ENCODE measurements around the gene S100A9. TPM values are rescaled to one million over a fixed set of nuclear protein-coding genes. Genes with fewer than 3 reads are reported as not detected.

The S100A9 gene
- polyA plus RNA-seq, 1 donor from 2014 or later: not detected

DNA sequence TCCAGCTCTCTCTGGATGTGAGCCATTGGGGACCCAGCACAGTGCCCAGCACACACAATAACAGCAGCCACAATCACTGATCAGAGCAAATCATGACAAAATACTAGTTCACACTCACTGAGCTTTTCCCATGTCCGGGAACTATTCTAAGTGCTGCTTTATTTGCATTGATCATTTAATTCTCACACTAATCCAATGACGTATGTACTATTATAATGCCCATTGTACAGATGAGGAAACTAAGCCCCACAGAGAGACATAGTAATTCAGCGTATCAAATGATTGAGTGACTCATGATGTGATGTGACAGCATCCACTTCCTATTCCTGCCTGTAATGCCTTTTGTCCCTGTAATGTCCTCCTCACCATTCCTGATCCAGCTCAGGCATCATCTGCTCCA lies 35.2 kb downstream of the S100A9 start:
- Histone ChIP-seq H2AFZ (ENCODE audit: low read depth, low read length) (no peak overlapping the region), H3K27ac (ENCODE audit: low read length) (no peak overlapping the region), H3K36me3 (ENCODE audit: insufficient read depth, low read length) (no peaks in the 10 kb centered on the region), H3K4me3 (ENCODE audit: low read length) (no peak overlapping the region), H3K27me3 (ENCODE audit: insufficient read depth, low read depth, low read length) (no peaks in the 10 kb centered on the region), H3K9me3 (ENCODE audit: low read length) (no peaks in the 10 kb centered on the region), H4K20me1 (ENCODE audit: insufficient read depth) (no peaks in the 10 kb centered on the region), H3K9ac (ENCODE audit: low read length) (no peak overlapping the region), H3K4me2 (ENCODE audit: low read length) (no peak overlapping the region), H3F3A (ENCODE audit: insufficient read depth, low read length, poor library complexity, severe bottlenecking) (no peaks in the 10 kb centered on the region), H3K79me2 (replicated peaks; ENCODE audit: insufficient read depth, low read length) (no peaks in the 10 kb centered on the region), H3K9me2 (ENCODE audit: insufficient read depth, low read length) (no peaks in the 10 kb centered on the region)
- TF ChIP-seq SMC3 (conservative IDR thresholded peaks at IDR 0.05; ENCODE audit: poor library complexity) (no peak), EP300 (conservative IDR thresholded peaks at IDR 0.05; ENCODE audit: poor library complexity, severe bottlenecking) (no peak), TAF1 (IDR thresholded peaks at IDR 0.05; ENCODE audit: low read depth) (no peak), RAD21 (conservative IDR thresholded peaks at IDR 0.05) (no peak), POLR2AphosphoS5 (IDR thresholded peaks at IDR 0.05) (no peak)
- TF ChIP-seq, protein P1, sequence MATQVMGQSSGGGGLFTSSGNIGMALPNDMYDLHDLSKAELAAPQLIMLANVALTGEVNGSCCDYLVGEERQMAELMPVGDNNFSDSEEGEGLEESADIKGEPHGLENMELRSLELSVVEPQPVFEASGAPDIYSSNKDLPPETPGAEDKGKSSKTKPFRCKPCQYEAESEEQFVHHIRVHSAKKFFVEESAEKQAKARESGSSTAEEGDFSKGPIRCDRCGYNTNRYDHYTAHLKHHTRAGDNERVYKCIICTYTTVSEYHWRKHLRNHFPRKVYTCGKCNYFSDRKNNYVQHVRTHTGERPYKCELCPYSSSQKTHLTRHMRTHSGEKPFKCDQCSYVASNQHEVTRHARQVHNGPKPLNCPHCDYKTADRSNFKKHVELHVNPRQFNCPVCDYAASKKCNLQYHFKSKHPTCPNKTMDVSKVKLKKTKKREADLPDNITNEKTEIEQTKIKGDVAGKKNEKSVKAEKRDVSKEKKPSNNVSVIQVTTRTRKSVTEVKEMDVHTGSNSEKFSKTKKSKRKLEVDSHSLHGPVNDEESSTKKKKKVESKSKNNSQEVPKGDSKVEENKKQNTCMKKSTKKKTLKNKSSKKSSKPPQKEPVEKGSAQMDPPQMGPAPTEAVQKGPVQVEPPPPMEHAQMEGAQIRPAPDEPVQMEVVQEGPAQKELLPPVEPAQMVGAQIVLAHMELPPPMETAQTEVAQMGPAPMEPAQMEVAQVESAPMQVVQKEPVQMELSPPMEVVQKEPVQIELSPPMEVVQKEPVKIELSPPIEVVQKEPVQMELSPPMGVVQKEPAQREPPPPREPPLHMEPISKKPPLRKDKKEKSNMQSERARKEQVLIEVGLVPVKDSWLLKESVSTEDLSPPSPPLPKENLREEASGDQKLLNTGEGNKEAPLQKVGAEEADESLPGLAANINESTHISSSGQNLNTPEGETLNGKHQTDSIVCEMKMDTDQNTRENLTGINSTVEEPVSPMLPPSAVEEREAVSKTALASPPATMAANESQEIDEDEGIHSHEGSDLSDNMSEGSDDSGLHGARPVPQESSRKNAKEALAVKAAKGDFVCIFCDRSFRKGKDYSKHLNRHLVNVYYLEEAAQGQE (IDR thresholded peaks at IDR 0.05; ENCODE audit: borderline replicate concordance): no peak
- TF ChIP-seq, protein P2, sequence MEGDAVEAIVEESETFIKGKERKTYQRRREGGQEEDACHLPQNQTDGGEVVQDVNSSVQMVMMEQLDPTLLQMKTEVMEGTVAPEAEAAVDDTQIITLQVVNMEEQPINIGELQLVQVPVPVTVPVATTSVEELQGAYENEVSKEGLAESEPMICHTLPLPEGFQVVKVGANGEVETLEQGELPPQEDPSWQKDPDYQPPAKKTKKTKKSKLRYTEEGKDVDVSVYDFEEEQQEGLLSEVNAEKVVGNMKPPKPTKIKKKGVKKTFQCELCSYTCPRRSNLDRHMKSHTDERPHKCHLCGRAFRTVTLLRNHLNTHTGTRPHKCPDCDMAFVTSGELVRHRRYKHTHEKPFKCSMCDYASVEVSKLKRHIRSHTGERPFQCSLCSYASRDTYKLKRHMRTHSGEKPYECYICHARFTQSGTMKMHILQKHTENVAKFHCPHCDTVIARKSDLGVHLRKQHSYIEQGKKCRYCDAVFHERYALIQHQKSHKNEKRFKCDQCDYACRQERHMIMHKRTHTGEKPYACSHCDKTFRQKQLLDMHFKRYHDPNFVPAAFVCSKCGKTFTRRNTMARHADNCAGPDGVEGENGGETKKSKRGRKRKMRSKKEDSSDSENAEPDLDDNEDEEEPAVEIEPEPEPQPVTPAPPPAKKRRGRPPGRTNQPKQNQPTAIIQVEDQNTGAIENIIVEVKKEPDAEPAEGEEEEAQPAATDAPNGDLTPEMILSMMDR (IDR thresholded peaks at IDR 0.05; ENCODE audit: poor library complexity, severe bottlenecking): no peak

DNA sequence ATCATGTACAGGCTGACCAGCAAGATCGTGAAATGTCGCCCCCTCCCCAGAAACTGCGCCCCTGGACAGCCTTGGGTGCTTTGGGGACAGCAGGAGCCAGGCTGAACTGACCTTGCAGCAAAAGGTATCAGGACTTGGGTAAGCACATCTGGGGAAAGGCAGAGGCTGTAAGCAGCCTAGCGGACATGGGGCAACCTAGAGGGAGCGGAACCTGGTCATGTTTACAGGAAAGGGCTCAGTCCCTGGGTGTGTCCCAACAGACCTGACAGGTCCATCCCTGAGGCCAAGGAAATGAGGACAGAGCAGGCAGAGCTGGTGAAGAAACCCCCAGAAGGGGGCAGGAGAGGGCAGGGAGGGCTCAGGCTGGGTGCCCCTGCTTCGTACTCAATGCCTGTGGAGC lies 36.3 kb downstream of the S100A9 start:
- H3K9ac ChIP-seq (ENCODE audit: low read length): no peak overlapping the region
- H3K4me3 ChIP-seq (ENCODE audit: low read length): no peak overlapping the region
- H3K27ac ChIP-seq (ENCODE audit: low read length): no peak overlapping the region
- H4K20me1 ChIP-seq (ENCODE audit: insufficient read depth): no peaks in the 10 kb centered on the region
- no peak overlapping the region for H2AFZ ChIP-seq (ENCODE audit: low read depth, low read length)
- TF ChIP-seq EP300 (conservative IDR thresholded peaks at IDR 0.05; ENCODE audit: poor library complexity, severe bottlenecking) (no peak), SMC3 (conservative IDR thresholded peaks at IDR 0.05; ENCODE audit: poor library complexity) (no peak), POLR2AphosphoS5 (IDR thresholded peaks at IDR 0.05) (no peak), RAD21 (conservative IDR thresholded peaks at IDR 0.05) (no peak), TAF1 (IDR thresholded peaks at IDR 0.05; ENCODE audit: low read depth) (no peak), MXI1 (conservative IDR thresholded peaks at IDR 0.05; ENCODE audit: poor library complexity, severe bottlenecking) (no peak), EZH2 (IDR thresholded peaks at IDR 0.05; ENCODE audit: borderline replicate concordance, insufficient read depth, low read length, poor library complexity, severe bottlenecking) (no peak)
- TF ChIP-seq, protein P1 (IDR thresholded peaks at IDR 0.05; ENCODE audit: borderline replicate concordance): no peak
- TF ChIP-seq, protein P2 (IDR thresholded peaks at IDR 0.05; ENCODE audit: poor library complexity, severe bottlenecking): no peak
- no peak overlapping the region for H3K4me2 ChIP-seq (ENCODE audit: low read length)
- H3K27me3 ChIP-seq (ENCODE audit: insufficient read depth, low read depth, low read length): no peaks in the 10 kb centered on the region
- H3F3A ChIP-seq (ENCODE audit: insufficient read depth, low read length, poor library complexity, severe bottlenecking): no peaks in the 10 kb centered on the region
- H3K79me2 ChIP-seq (replicated peaks; ENCODE audit: insufficient read depth, low read length): no peaks in the 10 kb centered on the region
- H3K9me2 ChIP-seq (ENCODE audit: insufficient read depth, low read length): no peaks in the 10 kb centered on the region
- H3K9me3 ChIP-seq (ENCODE audit: low read length): no peaks in the 10 kb centered on the region
- no peaks in the 10 kb centered on the region for H3K36me3 ChIP-seq (ENCODE audit: insufficient read depth, low read length)

All from neural cell (in vitro differentiated cells).